Peyer's patch (tissue), 4 donors: ENCODE measurements around the gene COL27A1.

ENCODE experiments used
- POLR2A ChIP-seq, 2 donors: fragments of 450-650 bp; IDR thresholded peaks; one replicate each; pipeline ENCODE4 v1.5.1; 2017; ENCODE audit warnings: antibody characterized with exemption in 2 of 2, mild to moderate bottlenecking in 2 of 2, moderate library complexity in 2 of 2
- TF ChIP-seq, protein P1 (sequence below), 6 experiments: fragments of 450-650 bp in 4 of 6; fragments of 200-600 bp in 2 of 6; sonication (generic) in 1 of 6; IDR thresholded peaks; one replicate each; pipeline ENCODE4 v1.5.1; 2017 to 2019; ENCODE audit warnings: antibody characterized with exemption in 6 of 6, mild to moderate bottlenecking in 3 of 6, moderate library complexity in 1 of 6

DNA sequence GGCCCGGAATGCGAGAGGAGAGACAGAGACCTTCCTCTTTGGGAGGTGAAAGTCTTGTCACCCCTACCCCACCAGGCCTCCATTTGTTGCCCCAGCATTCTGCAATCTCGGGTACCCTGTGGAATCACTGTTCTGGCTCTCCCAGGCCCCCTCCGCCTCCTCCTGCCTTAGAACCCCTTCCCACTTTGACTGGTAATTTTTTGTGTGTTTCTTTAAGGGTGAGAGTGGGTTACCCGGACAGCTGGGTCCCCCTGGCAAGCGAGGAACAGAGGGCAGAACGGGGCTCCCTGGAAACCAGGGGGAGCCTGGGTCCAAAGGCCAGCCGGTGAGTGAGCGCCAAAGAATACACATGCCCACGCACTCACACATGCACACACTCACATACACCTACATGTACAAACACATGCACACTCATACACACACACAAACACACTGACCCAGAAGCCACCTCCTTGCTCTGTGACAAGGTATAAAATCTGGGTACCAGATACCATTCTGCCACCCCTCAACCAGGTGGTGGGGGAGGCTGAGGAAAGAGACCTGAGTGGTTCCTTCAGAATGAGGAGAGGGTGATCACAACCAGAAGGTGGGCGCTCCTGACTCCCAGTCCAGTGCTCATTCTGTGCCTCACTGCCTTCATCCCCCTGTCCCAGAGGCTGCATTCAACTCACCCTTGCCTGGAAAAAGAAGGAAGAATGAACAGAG lies 136.7 kb downstream of the COL27A1 start:
- no peak for TF ChIP-seq POLR2A (IDR thresholded peaks at IDR 0.05)
- TF ChIP-seq, protein P1, sequence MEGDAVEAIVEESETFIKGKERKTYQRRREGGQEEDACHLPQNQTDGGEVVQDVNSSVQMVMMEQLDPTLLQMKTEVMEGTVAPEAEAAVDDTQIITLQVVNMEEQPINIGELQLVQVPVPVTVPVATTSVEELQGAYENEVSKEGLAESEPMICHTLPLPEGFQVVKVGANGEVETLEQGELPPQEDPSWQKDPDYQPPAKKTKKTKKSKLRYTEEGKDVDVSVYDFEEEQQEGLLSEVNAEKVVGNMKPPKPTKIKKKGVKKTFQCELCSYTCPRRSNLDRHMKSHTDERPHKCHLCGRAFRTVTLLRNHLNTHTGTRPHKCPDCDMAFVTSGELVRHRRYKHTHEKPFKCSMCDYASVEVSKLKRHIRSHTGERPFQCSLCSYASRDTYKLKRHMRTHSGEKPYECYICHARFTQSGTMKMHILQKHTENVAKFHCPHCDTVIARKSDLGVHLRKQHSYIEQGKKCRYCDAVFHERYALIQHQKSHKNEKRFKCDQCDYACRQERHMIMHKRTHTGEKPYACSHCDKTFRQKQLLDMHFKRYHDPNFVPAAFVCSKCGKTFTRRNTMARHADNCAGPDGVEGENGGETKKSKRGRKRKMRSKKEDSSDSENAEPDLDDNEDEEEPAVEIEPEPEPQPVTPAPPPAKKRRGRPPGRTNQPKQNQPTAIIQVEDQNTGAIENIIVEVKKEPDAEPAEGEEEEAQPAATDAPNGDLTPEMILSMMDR (IDR thresholded peaks at IDR 0.05) = no peak
